Ishikawa (cell line): ENCODE measurements around the gene PLXNB3.

Experiments
- CEBPB ChIP-seq: IDR thresholded peaks from 2 replicates; pipeline ENCODE4 v1.6.1; 2012
- CREB1 ChIP-seq: IDR thresholded peaks from 2 replicates; pipeline ENCODE4 v1.6.1; 2012; ENCODE audit warnings: low read depth
- EGR1 ChIP-seq: IDR thresholded peaks from 2 replicates; pipeline ENCODE4 v1.6.1; 2012
- EP300 ChIP-seq: IDR thresholded peaks from 2 replicates; pipeline ENCODE4 v1.6.1; 2012; ENCODE audit warnings: borderline replicate concordance
- FOXM1 ChIP-seq: IDR thresholded peaks from 2 replicates; pipeline ENCODE4 v1.6.1; 2012; ENCODE audit warnings: low read depth, borderline replicate concordance
- MAX ChIP-seq: IDR thresholded peaks from 2 replicates; pipeline ENCODE4 v1.6.1; 2012
- NFIC ChIP-seq: IDR thresholded peaks from 2 replicates; pipeline ENCODE4 v1.6.1; 2012
- RAD21 ChIP-seq: IDR thresholded peaks from 2 replicates; pipeline ENCODE4 v1.6.1; 2012; ENCODE audit warnings: low read depth
- REST ChIP-seq: IDR thresholded peaks from 2 replicates; pipeline ENCODE4 v1.6.1; 2012; ENCODE audit warnings: low read depth, mild to moderate bottlenecking
- TAF1 ChIP-seq: IDR thresholded peaks from 2 replicates; pipeline ENCODE4 v1.6.1; 2012; ENCODE audit warnings: low read depth, mild to moderate bottlenecking
- TCF12 ChIP-seq: IDR thresholded peaks from 2 replicates; pipeline ENCODE4 v1.6.1; 2012; ENCODE audit warnings: low read depth
- TEAD4 ChIP-seq: IDR thresholded peaks from 2 replicates; pipeline ENCODE4 v1.6.1; 2012
- USF1 ChIP-seq: IDR thresholded peaks from 2 replicates; pipeline ENCODE4 v1.6.1; 2012
- YY1 ChIP-seq: IDR thresholded peaks from 2 replicates; pipeline ENCODE4 v1.6.1; 2012; ENCODE audit warnings: low read depth
- ZBTB7A ChIP-seq: IDR thresholded peaks from 2 replicates; pipeline ENCODE4 v1.6.1; 2012; ENCODE audit warnings: low read depth

The PLXNB3 gene

GRCh38 chrX:153803211-153804099 is 39.4 kb downstream of the PLXNB3 start:
- TF ChIP-seq YY1, result no peak
- TF ChIP-seq NFIC, result no peak
- no peak for TF ChIP-seq REST
- no peak for TF ChIP-seq TAF1
- TF ChIP-seq ZBTB7A, result no peak
- TF ChIP-seq USF1, result no peak
- TF ChIP-seq EP300, result no peak
- no peak for TF ChIP-seq TEAD4
- no peak for TF ChIP-seq EGR1
- no peak for TF ChIP-seq MAX
- no peak for TF ChIP-seq CREB1
- no peak for TF ChIP-seq FOXM1
- TF ChIP-seq CEBPB, result no peak
- TF ChIP-seq TCF12, result no peak
- TF ChIP-seq RAD21, result no peak

GRCh38 chrX:153804100-153804595 is 40.1 kb downstream of the PLXNB3 start:
- no peak for TF ChIP-seq ZBTB7A
- no peak for TF ChIP-seq REST
- no peak for TF ChIP-seq RAD21
- TF ChIP-seq MAX, result no peak

- TF ChIP-seq REST, result no peak
- no peak for TF ChIP-seq EGR1
- TF ChIP-seq CREB1, result no peak
- TF ChIP-seq TEAD4, result no peak
- TF ChIP-seq TCF12, result no peak
- no peak for TF ChIP-seq RAD21
- TF ChIP-seq CEBPB, result no peak
- no peak for TF ChIP-seq TAF1
- TF ChIP-seq USF1, result no peak
- TF ChIP-seq EP300, result no peak
Observed at GRCh38 chrX:153804621-153805020, 40.6 kb downstream of the PLXNB3 start.

GRCh38 chrX:153805436-153805835 is 41.4 kb downstream of the PLXNB3 start:
- TF ChIP-seq REST (no peak), RAD21 (no peak), YY1 (no peak), CREB1 (no peak), USF1 (no peak), EGR1 (no peak), MAX (no peak), TAF1 (no peak), TEAD4 (no peak), EP300 (no peak)
